Stimulated activated CD8-positive, alpha-beta memory T cell treated with anti-CD3 and anti-CD28 coated beads, Interleukin-4, amount 100 ng/mL, for 48 hours (primary cell): Measurements from ENCODE around the gene CHCHD6.

Experiments
- DNase-seq: peaks from one replicate; pipeline ENCODE4 v3.0.0-alpha.2; 2020

Gene CHCHD6

DNA sequence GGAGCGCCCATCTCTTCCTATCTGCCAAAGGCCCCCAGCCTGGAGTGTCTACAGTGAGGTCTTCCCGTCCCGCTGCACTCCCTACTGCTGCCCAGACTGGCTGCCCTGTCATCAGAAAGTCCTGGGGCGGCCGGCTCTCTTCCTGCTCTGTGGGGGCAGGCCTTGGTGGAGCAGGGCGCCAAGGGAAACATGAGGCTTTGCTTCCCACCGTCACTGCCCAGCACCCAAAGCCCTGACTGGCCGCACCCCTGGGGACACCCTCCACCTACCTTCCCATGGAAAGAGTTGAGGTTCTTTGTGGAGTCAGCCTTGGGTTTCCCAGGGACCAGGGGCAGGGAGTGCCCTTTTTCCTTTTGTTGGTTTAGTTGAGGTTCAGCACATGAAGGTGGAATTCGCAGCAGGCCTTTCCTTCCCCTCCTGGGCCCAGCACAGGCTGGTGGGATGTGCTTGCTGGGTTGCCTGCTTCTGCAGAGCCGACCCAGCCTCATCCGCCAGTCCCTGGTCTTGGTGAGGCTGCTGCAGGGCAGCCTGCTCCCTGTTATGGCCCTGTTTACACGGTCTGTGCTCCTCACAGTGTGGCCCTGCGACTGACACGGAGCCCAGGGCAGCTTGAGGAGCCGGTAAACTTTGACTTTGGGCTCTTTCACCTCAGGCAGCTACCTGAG lies 227.0 kb downstream of the CHCHD6 start:
- DNase-seq = no peak

DNA sequence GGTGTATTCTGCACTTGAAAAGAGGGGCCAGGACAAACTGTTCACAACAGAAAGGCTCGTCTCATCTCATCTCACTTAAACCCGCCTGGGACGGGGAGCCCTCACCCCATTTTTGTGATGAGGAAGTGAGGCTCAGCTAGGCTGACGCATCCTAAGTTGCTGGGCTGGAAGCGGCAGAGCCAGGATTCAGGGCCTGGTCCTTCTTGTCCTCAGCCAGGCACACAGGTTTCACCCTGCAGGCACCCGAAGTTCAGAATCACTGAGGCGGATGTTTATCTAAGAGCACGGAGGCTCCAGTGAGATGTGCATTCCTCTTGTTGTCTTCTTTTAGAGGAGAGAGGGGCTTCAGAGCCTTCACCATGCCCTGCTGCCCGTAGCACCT lies 227.8 kb downstream of the CHCHD6 start:
- no peak for DNase-seq

DNA sequence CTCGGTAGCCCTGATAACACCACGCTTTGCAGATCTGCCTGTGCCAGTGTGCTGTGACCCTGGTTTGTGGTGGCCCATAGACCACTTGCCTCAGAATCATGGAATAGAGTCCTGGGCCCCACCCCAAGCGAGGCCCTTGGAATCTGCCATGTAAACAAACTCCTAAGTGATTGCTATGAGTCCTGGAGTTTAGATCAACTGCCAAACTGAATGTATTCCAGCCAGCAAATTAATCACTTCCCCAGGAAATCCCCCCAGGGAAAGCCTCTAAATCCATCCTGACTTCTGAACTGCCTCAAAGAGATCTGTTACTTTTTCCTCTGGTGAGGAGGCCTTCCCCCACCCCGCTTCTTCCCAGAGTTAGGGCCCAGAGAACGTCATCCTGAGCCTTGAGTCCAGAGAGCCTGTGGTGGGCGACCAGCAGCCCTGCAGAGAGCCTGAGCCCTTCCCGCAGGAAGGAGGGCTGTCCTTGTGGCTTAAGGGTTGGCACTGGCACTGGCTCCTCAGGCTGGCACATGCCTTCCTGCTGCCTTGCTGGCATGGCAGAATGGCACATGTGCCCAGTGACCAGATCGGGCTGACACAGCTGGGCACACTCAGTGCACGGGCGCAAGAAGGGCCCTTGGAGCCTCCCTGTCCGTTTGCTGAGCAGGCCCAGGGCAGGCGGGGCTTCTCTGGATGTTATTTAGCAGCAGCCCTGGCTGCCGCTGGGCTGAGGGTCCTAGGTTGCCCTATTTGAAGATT lies 228.3 kb downstream of the CHCHD6 start:
- no peak for DNase-seq

DNA sequence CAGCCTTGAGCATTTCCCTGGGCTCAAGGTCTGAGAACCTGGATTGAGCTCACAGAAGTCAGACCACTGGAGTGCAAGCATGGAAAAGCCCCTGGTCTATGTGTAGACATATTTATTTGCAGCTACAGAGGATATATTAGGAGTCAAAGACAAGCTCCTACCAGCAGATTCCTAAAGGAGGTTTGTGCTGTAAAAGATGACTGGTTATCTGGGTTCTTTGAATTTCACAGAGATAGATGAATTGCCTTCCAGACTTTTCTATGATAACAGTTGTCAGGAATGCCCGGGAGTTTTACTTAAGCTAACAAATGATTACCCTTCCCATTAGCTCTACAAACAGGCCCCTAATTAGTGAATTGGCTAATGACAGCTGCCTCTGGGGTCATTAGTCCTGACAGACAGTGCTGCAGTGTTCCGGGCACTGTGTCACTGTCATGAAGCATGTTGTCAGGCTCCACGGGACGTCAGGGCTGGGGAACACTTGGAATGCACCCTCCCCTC lies 230.0 kb downstream of the CHCHD6 start:
- DNase-seq = no peak

DNA sequence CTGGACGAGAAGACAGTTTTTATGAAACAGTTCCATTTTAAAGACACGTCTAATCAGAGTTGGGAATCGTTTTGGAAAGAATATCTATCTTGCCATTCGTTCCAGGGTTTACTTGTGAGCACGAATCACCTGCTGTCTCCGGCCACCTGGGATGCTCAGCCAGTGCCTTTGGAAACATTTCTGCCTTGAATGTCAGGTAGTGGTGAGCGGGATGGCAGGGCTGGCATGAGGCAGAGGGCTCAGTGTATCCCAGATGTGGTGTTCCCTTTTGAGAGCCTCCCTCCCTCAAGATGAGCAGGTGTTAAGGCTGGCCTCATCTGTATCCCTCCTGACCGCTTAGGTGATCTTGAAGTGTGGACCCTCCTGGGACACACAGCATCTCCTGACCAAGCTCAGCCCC lies 231.0 kb downstream of the CHCHD6 start:
- DNase-seq = no peak

DNA sequence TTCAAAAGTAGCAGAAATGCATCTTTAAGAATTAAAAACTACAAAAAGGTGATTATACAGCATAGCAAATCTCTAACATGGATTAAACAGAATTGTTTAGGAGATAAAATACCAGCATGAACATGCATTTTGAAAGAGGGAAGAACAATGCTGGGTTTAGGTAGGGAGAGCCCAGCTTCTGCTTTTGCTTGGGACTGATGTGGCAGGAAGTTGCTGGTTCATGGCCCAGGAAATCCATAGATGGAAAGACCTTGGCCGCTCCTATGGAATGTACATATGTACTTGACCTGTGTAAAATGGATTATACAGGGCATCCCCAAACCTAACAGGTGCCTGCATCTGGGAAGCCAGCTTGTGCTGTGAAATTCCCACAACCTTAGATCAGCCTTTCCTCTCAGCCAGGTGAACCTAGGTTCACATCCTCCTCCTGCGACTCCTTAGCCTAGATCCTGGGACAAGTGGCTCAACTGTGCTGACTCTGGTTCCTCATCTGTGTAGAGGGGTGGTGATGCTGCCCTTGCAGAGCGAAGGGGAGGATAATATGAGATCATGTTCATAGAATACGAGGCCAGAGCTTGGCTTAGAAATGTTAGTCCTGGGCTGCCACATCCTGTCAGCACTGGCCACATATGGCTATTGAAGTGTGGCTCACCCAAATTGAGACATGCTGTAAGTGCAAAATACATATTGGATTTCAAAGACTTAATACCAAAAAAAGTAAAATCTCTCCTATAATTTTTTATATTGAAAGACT lies 231.9 kb downstream of the CHCHD6 start:
- DNase-seq = no peak

DNA sequence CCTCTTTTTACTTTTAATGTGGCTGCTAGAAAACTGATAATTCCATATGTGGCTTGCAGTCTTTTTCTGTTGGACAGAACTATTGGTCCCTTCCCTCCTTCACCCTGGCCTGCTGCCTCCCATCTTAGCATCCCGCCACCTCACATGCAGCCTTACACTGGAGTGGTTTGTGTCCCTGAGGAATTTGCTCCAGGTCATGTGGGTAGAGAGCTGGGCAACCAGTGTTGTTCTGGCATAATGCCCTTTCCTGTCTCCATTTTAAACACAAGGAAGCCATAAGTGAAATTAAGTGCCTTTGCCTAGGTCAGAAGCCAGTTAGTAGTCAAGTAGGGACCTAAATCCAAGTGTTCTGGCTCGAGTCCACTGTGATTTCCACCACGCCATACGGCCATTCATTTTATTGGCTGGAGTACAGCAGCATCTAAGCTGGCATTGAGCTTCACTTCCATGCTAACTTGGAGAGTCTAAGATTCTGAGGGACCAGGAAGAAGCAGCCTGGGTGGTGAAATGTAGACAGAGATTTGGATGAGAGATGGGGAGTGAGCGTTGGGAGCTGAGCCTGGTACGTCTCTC lies 232.9 kb downstream of the CHCHD6 start:
- no peak for DNase-seq

DNA sequence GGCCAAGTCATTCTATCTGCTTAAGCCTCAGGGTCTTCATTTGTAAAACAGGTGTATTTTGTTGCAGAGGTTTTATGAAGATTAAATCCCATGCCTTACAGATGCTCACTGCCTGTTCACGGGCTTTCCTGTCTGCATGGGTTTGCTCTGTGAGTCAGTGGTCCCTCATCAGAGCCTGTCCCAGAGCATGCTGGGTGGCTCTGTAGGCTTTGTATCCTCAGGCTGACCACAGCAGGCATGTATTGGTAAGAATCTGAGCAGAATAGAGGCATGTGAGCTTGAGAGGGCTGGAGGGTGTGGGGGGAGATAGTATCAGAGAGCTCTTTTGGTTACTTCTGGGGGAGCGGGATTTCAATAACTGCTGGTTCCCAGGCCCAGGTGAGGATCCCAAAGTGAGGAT lies 233.5 kb downstream of the CHCHD6 start:
- DNase-seq = no peak

DNA sequence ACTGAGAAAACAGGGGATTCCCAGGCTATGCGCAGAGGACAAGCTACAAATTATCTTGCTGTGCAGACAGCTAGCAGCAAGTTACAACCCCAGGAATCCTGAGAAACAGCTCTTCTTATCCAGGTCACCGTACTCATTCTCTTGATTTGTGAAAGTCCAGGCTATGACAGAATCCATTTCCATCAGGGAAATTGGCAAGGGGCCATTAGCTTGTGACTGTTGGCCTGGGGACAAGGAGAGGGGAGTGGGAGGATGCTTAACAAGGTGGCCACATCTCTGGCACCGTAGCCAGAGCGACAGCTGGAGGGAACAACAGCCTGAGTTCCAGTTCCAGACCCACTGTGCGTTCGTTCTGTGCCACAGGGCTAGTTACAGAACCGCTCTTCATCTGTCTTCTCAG lies 233.9 kb downstream of the CHCHD6 start:
- DNase-seq = no peak

DNA sequence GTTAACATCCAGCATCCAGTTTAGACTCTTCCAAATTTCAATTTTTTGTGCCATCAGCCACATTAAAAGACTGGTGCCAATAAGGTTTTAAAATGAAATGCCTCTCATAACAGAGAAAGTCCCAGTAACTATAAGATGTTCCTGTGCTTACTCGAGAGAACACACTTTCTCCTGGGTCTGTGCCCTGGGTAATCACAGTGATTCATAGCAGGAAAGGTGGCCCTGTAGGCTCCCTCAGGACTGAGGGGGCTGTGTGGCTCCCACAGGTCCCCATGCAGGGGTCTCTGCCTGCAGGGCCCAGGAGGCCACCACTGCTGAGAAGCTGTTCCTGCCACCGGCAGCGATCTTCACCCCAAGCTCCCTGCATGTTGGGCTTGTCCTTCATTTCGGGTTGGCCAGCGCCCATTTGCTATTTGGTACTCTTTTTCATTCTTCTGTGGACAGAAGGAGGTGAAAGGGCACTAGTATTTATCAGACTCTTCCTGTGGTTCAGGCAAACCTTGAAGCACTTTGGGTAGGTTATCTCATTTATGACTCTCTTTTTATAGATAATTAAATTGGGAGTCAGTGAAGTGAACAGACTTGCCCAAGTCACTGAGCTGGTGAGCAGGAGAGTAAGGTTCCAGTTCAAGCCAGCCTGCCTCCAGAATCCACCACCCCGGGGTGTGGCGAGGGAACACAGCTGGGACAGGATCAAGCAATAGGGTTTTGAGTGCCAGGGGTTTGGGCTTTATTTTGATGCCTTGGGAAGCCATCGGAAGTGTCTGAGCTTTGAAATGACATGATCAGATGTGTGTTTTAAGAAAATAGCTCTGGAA lies 234.7 kb downstream of the CHCHD6 start:
- no peak for DNase-seq

DNA sequence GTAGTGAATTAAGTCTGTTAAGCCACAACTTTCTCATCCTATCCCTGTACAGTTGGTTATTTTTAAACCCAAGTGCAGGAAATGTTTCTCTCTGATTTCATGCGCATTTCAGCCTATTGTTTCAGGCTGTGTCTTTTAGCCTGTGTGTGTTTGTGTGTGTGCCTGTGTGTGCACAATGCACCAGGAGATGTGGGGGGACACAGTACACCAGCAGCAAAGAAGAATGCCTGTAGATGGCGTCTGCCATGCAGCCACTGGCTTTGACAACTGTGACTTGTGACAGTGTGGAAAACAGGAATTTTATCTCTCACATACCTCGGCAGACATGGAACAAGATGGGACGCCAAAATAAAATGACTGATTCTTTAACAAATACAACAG lies 235.3 kb downstream of the CHCHD6 start:
- no peak for DNase-seq

DNA sequence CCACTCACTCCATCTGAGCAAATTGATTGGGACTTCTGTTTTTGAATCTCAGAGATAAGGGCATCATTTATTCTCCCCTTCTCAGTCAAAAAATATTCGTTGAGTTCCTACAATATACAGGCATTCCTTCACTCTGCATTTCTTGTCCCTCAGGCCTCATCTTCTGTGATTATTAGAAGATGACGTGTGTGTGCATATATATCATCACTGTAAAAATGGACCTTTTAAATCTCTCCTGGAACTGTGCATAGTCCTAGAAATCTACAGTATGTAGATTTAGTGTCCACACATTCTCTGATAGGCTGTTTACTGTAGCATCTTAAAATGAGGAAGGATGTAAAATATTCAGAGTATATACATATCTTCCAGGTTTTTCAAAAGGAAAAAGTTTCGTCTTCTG lies 235.7 kb downstream of the CHCHD6 start:
- no peak for DNase-seq

DNA sequence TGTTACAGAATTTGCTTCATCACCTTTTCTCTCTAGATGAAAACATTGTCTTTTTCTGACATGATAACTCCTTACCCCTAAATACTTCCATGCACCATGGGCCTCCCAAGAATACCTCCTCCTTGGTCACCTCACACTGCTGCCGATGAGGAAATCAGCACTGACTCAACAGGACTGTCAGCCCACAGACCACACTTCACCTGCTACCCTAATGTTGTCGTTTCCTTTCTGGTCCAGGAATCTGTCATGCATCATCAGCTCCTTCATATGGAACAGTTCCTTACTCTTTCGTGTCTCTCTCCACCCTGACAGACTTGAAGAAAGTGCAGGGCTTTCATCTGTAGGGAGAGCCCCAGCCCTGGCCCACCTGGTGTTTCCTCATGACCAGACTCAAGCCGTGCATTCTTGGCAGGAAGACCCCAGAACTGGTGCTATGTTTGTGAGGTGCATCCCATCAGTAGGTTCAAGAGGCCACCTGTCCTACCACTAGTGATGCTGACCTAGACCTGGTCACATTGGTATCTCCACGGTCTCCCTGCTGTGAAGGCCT lies 237.8 kb downstream of the CHCHD6 start:
- no peak for DNase-seq

DNA sequence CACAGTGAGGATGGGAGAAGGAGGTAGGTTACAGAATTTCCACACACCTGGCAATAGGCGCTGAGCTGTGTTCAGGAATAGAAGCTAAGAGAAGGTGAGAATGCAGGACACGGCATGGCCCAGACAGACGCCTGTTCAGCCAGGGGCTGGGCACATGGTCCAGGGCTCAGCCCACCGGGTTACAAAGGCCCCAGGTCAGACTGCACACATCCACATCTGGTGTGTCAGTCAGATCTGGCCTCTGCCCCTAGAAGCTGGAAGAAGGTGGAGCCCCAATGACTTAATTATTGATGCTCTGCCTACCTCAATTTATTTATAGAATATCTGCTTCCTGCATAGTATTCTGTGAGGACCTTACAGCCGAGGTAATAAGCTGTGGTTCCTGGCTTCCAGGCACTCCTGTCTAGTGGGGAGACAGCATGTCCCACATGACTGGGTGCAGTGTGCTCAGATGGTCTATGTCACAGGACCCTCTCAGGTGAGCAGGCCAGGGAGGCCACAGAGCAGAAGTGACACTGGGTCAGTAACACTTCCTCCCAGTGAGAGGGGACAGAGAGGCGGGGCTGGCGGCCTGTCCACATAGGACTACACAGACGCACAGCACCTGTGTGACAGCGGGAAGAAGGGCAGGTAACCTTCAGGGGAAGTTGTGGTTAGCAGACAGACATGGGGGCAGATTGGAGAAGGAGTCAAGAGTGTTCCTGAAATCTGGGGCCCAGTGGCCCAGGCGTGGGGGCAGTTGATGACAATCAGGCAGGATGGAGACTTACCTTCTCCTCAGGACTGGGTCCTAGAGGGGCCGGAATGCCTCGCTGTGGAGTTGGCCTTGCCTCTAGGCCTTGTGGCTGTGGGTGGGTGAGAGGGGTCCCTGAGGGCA lies 240.3 kb downstream of the CHCHD6 start:
- no peak for DNase-seq

DNA sequence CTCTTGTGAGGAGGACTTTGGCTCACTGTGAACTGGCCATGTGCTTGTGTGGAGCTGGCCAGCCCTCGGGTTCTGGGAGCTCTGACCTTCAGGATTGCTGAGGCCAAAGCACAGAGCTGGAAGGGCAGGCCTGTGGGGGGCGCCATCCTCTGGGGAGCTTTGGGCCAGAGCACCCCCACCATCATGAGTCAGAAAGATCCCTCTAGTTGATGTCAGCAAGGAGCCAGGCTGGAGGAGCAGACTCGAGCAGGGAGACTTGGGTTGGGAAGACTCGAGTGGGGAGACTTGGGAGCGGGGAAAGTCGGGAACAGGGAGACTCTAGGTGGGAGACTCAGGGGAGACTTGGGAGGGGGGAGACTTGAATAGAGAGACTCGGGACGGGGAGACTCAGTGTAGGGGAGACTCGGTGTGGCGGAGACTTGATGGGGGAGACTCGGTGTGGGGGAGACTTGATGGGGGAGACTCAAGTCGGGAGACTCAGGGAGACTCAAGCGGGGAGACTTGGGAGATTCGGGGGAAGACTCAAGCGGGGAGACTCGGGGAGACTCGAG lies 241.2 kb downstream of the CHCHD6 start:
- no peak for DNase-seq

DNA sequence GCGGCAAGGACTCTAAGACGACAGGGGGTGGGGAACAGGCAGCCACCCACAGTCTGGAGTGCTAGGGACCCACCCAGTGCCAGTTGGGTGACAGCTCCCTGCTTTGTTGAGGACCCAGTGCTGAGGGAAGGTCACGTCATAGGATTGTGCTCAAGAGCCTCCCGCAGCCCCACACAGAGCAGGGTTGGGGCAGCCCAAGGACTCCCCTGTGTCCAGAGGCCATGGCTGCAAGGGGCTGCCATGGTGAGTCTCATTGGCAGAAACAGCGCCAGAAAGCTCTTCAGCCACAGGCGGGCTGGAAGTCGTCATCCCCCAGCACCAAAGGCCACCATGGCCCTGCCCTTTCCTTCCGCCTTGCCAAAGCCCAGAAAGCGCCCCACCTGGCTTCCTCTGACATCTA lies 241.9 kb downstream of the CHCHD6 start:
- DNase-seq = no peak

DNA sequence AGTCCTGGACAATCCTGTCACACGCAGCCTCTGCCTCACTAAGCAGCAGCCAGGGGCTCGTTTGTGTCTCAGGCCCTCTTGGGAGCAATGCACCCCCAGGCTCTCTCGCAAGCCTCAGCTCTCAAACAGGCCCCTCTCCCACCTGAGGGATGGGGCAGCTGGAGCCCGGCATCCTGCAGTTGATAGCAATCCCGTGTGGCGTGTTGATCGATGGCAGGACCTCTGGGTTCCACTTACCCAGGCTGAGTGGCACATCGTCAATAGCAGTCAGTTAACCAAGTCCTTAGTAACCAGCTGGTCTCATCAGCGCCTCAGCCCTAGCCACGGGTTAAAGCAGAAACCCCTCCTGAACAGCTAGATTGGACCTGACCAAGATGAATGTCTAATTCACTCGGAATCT lies 242.4 kb downstream of the CHCHD6 start:
- no peak for DNase-seq

DNA sequence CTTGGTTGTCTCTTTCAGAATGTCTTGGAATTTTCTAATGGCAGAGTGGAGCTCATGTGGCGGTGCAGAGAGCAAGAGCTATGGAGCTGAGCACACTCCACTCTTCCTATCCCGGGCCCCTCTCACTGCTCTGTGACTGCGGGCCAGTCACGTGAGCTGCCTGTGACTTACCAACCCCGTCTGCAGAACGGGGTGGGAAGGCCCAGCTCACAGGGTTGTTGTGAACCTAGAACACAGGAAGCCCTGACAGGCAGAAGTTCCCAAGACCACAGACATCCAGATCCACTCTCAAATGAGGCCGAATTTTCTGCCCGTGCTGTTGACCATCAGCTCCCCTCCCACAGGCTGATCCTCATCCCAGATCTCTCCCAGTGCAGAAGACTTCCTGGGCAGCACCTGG lies 243.4 kb downstream of the CHCHD6 start:
- no peak for DNase-seq

DNA sequence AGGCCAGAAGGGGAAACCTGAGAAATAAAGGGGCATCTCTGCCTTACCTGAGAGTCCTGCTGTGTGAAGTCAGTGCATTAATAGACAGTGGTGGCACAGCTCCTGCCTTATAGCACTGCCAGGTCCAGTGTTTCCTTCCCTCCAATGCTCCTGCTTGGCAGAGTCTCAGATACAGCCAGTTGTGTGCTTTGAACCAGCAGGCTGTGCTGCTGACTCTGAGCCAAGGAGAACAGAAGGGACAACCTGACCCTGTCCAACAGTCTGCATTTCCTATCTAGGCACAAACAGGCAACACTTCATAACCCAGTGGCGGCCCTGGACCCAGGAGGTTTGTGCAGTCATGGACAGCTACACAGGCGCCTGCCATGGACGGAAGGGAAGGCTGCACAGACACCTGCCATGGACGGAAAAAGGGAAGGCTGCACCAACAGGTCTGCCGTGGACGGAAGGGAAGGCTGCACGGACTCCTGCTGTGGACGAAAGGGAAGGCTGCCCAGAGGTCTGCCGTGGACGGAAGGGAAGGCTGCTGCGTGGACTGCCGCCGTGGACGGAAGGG lies 245.0 kb downstream of the CHCHD6 start:
- no peak for DNase-seq

DNA sequence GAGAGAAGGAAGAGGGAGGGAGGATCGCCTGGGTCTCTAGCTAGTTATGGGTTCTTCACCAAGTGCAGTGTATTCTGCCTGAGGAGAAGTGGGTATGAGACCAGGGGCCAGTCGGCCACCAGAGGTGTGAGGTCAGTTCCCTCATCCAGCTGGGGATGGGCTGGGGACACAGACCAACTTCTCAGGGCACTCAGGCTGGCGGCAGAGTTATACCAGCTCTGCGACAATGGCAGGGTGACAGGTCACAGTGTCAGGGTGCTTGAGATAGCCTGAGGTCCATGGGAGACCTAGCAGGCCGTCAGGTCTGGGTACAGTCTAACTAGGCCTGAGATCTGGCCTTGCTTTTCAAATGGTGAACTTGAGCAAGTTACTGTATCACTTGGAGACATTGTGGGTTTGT lies 247.5 kb downstream of the CHCHD6 start:
- no peak for DNase-seq
